UCSD-AML1 (cell line): ENCODE data around the gene URM1.

Experiments used
- DNase-seq: peaks from one replicate; lab custom pipeline; 2025; ENCODE audit not compliant: unreplicated experiment; lab: John Stamatoyannopoulos, UW

URM1 gene

GRCh38 chr9:128424268-128424780 is 53.1 kb downstream of the URM1 start:
- DNase-seq, result no peak

- DNase-seq, result no peak
These were observed 57.7 kb downstream of the URM1 start for GRCh38 chr9:128428644-128429512.

GRCh38 chr9:128429513-128430086 is 58.4 kb downstream of the URM1 start:
- DNase-seq, result no peak

- DNase-seq, result no peak
These were observed 60.0 kb downstream of the URM1 start for GRCh38 chr9:128431207-128431606.

GRCh38 chr9:128434340-128434739 is 63.2 kb downstream of the URM1 start:
- DNase-seq, result no peak

GRCh38 chr9:128435611-128436010 is 64.4 kb downstream of the URM1 start:
- no peak for DNase-seq

- DNase-seq, result peak; percentile 89
These were observed 67.4 kb downstream of the URM1 start for GRCh38 chr9:128438343-128439109.

- no peak for DNase-seq
These were observed 68.1 kb downstream of the URM1 start for GRCh38 chr9:128439273-128439672.
